ENCODE data around the gene RBFOX2.
A peak's percentile ranks its signal among the peaks of the same experiment; 100 is the strongest.
"Not testable (repeated sequence)": the region's sequence is repeated elsewhere in the genome, so short reads cannot be mapped to it uniquely, and the experiment has no call there.

RBFOX2 gene

DNA sequence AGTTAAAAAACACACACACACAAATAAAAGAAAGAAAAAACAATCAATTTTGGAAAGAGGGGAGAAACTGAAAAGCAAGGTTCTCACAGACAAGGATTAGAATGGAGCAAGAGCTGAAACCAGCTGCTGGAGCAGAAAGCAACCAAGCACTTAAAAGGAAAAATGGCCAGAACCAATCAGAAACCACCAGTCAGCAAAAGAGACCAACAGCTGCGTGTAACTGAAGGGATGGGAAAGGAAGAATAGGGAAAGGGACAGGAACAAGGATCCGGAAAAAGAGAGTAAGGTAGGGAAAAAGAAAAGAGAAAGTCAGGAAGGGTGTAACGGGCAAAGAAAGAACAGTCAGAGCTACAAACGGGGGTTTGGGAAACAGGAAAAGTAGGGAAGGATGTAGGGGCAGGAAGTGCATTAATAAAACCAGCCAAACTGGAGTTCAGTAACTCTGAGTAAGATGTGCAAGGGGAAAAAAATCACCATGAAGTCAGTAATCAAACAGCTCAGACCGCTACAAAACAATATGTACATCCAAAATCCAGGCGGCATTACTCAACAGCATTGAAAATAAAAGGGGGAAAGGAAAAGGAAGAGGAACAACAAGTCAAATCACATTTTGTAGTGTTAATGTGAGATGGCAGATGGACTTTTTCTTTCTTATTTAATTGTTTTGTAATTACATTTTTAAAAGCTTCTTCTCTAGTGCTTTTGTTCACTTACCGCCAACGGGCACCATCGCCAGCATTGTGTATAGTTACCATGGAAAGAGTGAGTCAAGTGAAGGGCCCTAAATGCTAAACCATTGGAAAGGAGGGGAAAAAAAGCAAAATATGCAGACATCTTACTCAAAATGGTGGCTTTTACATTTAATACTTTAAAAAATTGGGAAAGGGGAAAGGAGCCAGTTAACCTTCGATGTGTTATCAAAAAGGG lies 261.7 kb downstream of the RBFOX2 start:
- DNase-seq, result no peak

DNA sequence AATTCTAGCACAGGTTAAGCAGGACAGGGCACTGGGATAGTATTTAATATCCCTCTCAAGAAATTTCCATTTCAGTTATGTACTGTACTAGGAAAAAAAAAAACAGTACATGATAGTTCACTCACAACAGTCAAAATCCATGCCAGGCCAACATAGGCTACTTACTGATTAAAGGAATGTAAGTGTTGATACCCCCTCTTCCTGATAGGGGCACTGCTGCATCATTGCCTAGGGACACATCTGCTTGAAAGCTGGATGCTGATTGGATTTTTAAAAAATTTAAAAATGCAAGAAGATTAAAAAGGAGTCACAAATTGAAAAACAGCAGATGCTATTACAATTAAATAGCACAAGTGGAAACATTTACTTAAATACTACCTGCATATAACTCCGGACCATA lies 267.6 kb downstream of the RBFOX2 start:
- DNase-seq, result no peak

DNA sequence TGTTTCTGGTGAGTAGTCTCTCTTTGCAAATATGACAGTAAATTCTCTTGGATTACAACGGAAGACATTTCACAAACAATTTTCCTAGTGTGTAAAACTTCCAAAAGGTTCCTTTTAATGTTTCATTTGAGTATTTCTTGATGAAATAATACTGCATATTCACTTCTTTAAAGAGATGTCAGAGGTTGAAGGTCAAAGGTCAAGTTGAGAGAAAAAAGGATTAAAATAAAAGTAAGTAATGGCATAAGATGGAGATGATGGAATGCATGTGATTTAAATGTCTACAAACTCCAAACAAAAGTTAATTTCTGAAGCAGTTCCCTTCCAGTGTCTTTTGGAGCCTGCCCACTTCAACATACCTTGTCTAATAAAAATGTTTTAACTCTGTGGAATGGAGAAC lies 270.2 kb downstream of the RBFOX2 start:
- DNase-seq, result no peak

DNA sequence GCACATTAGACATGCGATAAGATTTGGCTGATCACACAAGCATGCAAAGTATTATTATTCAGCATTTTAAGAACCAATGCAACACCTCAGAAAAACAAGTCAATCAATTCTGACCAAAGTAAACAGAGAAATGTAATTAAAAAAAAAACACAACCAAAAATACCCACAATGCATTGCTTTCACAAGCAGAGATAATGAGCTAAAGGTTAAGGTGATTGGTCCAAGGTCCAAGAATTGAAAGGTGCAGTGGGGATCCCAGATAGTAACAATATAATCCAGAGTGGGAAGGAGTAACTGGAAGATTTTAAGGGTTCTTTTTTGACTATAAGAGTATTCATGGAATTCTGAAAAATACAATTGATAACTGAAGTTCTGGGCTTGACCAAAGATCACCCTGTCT lies 271.9 kb downstream of the RBFOX2 start:
- no peak for DNase-seq

DNA sequence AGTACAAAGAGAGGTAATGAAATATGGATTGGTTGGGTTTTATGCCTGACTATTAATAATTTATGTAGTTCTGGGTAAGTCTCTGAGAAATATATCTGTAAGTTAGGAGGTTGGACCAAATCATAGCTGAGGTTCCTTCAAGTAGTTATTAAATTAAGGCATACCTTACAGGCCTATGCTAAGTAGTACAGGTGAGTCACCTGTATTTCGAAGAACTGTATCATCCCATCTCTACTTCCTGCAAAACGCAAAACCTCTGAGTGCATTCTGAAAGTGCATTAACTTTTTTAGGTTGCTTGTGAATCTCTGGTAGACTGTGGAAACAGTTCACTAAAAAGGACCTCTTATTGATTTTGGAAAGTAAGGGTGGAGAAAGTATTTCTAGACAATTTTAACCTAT lies 273.9 kb downstream of the RBFOX2 start:
- DNase-seq, result no peak

DNA sequence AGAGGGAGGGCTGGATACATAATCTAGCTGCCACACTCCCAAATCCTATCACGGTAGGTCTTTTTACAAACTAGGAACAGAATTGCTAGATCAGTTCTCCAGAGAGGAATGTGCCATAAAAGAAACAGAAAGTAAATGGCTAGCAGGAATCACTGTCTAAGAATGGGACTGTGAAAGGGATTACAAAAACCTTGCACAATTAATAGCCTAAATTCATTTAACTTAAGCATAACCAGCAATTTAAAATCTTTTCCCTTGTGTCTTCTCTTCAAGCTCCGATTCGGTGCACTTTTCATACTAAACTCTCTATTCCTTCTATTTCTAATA lies 275.8 kb downstream of the RBFOX2 start:
- no peak for DNase-seq

DNA sequence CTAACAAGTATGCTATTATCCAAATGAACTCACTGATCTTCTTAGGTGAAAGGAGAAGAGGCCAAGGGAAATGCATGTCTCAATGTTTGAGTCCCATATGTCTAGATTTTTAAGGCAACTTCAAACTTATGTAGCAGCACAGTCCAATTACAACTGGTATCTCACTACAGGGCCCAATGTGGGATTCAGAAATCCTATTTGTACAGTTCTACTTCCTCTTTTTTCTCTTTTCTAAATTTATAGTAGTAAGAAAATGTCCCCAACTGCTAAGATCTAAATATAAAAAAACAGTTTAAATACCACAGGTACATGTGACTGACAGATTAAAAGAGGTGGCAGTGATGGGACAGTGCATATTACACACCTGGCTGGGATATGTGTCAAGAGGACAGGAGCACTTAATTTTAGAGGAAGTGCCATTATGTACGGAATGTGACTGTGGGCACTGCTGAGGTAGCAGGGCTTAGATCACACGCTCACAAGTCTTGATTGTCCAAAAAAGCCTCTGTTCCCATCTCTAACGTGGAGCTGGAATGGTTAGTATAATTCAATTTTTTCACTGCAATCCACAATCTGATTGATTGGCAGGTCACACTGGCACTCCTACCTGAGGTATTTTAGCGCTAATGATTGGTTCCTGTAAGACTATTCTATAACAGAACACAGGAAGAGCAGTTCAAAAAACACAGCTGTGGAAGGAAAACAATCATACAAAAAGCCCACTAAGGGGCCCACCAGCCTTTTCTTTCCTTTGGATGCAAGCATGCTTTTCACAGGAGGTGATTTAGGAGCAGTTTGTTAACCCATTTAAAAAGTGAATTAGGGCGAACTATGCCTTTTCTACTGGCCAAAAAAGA lies 276.4 kb downstream of the RBFOX2 start:
- DNase-seq, result no peak

DNA sequence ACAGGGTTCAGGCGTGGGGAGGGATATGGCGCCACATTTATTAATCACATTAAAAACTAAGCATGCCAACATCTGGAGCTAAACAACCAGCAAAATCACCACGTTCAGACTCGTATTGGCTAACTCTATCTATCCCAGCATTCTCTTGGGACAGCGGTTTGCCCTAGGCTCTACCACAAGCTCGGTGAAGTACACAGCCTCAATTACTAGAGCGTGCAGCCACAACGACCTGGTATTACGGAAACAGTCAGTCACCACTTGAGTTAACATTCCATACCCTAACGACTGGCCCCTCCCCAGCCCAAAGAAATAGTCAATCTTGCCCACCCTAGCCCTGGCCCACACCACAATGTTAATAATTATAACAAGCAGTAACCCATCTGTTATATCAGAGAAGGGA lies 278.8 kb downstream of the RBFOX2 start:
- DNase-seq, result peak; percentile 24

DNA sequence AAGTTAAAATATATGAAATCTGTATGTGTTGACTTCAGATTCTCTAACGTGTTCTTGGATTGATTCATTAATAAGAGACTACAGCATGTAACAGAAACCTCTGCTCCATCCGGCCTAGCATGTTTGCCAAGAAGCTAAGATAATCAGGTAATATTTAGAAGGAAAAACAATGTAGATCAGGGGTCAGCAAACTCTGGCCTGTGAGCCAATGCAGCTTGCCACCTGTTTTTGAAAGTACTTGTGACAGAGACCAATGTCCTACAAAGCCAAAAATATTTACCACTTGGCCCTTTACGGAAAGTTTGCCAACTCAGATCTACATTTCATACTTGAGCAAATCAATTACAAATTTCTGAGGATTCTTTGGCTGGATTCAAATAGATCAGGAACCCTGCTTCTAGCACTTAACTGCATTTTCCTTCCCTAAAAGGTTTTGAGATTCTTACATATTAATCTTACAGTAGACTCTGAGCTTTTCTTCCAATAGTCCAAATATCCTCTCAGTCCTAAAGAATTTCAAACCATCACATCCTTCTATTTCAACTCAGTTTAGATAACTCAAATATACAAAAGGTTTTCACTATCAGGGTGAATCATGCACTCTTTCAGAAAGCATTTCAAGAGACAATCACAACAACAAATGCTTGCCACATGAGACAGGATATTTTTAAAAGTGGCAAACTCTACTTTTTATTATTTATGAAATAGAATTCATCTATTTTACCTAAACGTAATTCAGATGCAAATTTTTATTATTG lies 281.5 kb downstream of the RBFOX2 start:
- DNase-seq, result peak; percentile 21

DNA sequence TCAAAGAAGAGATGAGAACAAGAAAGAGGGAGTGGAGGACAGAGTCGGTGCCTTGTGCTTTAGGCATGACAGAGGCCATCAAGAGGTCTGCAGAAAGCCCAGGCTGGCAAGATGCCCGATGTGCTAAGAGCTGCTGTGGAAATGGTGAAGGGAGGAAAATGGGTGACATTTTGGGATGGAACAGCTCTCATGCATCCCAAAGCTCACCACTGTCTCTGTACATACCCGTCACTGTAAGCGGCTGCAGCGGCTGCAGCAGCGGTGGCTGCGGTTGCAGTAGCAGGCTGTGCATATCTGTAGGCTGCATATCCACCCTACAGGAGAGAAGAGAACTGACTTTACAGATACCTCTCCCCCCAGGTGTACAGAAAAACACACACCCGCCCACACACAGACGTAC lies 282.4 kb downstream of the RBFOX2 start:
- no peak for DNase-seq

DNA sequence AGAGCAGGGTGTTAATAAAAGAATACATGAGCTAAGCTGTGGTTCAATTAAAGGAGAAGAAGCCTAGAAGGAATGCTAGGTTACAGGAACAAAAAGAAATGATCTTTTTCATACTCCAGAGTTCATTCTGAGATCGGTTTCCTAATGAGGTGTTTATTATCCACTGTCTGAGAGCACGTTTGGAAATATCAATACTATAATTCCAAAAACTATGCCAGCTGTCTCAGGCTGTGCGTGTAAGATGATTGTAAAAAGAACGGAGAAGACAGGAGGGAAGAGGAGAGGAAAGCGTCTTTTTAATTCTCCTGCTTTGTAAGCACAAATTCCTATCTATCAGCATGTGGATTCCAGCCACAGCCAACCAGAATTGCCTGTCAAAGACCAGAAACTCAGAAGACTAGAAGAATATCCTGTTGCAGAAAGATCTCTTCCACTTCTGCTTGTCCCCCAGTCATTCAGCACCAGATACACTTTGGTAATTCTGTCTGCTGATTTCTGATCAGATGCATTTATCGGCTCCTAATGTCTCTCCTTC lies 285.2 kb downstream of the RBFOX2 start:
- DNase-seq, result peak; percentile 32

DNA sequence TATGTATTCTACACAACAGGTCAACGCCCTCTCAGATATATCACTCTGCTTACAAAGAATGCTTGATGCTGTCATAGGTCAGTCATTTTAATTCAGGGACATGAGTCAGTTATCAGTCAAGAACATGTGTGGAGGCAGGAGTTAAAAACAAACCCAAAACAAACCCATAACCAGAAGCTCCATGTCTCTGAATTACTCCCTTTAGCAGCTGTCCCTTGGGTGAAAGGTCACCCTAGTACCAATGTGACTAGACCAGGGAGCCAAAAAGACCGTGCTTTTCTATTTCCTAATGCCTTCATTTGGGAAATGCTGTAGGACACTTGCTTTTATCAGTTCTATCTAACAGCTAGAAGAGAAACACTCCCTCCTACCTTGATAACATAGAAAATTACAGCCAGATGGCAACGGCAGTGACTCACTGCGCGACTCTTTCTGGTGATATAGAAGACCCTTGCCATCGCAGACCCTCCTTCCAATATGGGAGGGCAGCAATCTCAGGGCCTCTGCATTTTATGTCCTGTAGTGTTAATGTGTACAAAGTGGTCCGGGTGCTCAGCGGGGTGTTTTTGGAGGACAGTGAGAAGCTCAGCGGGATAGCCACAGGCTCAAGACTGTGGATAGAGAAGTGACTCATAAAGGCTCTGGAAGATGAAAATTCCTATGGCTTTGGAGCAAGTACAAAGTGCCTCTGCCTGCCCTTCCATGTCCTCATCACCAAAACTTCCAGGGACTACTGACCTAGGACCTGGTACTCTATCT lies 286.1 kb downstream of the RBFOX2 start:
- DNase-seq, result peak; percentile 89

DNA sequence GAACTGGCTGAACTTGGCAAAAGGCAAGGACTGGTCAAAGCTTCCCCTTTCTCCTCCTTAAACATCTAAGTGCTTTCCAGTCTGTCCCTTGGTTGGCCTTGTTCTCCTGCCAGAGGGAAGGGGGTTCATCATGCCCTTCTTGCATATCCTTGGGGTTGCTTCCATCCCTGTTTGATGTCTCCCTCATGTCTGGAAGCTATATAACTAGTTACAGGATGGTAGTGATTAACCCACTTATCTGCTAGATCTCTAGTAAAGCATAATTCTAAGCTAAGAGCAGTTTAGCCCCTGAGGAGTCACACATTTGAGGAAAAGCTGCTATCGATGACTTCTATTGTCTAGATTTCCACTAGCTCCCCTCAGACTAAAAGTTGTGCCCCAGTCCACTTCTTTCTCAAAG lies 288.0 kb downstream of the RBFOX2 start:
- no peak for DNase-seq

DNA sequence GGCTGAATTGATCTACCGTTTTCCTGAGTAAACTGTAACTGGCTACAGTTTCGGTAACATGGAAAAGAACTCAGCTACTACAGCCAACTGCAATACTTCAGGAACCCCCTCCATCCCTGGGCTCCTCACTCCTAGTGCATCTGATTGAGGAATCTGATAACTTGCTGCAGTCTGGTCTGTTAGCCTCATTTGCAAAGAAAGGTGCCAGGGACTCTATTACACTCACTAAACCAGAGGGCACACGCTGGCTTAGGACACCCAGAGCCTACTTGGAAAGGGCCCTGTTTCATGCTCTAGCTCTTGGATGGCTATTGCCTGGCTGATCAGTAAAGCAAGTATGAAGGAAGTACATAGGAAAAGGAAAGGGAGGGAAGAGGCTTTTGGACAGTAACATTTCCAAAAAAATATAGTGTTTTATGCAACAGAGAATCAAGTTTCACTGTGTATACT lies 288.7 kb downstream of the RBFOX2 start:
- DNase-seq, result no peak

DNA sequence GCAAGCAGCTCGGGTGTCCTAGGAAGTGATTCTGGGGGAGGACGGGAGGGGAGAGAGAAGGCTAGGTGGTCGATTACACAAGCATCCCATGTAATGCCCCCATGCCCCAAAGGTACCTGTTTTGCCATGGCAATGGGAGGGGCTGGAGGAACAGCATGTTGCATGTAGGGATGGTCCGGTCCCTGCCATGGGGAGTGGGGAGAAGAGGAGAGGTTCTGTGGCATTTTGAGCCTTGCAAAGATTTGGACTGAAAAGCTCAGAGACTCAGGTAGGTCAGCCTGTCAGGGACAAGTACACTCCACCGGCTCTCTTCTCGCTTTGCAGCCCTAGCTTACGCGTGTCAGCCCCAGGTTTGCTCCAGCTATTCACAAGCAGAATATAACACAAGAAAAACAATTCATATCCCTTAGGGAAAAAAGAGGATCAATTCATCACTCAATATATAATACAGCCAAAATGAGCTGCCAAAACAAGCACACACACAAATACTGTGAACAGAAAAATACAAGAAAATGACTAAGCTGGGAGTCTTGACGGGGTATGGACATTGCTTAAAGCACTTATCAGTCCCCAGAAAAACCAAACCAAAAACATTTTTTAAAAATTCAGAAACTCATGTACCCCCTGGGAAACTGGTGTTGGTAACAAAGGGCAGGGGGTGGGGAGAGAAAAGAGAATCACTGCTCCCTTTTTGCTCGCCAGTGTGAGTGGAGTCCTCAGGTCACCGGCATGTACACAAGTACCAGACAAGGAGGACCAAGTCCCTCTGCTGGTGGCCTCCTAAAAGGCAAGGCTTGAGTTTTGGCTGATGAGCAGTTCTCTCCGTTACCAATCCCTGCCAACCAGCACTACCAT lies 289.3 kb downstream of the RBFOX2 start:
- DNase-seq, result peak; percentile 18

DNA sequence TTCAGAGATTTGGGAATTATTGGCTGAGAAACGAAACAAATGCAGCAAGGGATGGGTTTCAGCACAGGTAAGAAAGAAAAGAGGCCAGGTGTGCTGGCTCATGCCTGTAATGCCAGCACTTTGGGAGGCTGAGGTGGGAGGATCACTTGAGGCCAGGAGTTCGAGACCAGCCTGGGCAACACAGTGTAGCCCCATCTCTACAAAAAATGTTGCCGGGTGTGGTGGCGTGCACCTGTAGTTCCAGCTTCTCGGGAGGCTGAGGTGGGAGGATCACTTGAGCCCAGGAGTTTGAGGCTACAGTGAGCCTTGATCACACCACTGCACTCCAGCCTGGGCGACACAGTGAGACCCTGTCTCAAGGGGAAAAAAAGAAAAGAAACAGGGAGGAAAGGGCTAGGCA lies 290.7 kb downstream of the RBFOX2 start:
- DNase-seq, result not testable (repeated sequence)

DNA sequence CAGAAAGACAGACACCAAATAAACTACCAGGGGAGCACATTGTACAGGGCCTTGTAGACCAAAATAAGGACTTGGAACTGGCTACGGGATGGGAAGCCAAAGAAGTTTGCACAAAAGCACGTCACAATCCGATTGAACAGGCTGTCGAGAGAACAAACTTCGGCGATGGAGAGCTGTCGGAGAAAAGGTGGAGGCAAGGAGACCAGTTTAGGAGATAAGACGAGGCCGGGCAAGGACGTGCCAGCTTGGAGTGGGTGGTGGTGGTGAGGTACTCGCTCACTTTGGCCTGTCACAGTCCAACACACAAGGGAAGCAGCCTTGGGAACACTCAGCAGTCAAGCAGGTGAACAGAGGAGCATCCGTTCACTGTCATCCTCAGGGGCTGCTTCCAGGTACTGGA lies 291.9 kb downstream of the RBFOX2 start:
- no peak for DNase-seq

DNA sequence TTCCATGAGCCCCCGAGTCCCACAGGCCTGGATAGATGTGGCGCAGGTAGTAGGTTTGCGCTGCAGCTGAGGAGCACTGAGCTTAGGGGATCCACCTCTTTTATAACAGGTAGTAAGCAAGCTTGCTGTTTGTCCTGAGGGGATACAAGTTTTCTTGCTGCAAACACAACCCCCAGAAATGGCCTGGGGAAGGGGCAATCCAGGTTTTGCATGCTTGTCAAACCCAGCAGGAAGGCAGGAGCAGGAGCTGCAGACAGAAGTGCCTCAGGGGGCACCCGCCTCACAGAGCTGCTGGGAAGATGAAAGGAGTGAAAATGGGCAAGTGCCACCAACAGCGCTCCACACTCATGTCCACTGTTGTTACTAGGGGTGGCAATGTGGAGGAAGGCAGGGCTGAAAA lies 292.5 kb downstream of the RBFOX2 start:
- no peak for DNase-seq

DNA sequence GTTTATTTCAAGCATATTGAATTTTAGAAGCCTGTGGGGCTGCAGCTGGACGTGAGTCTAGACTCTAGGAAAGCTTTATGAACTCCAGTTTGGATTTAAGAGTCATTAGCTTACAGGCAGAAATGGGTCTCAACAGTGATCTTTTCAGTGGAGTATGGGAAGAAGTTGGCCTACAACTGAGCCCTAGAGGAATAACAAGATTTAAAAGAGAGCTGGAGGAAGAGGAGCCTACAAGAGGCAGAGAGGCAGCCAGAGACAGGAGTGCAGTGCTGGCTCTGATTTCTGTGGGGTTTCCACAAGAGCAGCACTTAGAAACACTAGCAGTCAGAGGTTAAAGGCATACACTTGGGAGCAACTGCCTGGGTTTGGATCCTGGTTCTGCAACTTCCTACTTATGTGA lies 293.1 kb downstream of the RBFOX2 start:
- no peak for DNase-seq

DNA sequence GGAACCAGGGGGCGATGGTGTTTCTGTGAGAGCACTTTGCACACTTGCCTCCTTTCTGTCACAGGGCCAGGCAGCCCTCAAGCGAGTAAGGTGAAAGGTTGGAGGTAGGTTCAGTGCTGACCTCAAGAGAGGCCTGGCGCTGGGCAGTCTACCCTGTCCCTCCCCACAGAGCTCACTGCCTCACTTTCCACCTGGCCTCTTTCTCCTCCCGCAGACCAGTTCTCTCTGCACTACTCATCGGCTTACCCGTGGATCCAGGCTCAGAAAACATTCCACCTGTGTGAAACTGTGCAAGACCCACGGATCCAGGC lies 294.2 kb downstream of the RBFOX2 start:
- DNase-seq, result no peak

DNA sequence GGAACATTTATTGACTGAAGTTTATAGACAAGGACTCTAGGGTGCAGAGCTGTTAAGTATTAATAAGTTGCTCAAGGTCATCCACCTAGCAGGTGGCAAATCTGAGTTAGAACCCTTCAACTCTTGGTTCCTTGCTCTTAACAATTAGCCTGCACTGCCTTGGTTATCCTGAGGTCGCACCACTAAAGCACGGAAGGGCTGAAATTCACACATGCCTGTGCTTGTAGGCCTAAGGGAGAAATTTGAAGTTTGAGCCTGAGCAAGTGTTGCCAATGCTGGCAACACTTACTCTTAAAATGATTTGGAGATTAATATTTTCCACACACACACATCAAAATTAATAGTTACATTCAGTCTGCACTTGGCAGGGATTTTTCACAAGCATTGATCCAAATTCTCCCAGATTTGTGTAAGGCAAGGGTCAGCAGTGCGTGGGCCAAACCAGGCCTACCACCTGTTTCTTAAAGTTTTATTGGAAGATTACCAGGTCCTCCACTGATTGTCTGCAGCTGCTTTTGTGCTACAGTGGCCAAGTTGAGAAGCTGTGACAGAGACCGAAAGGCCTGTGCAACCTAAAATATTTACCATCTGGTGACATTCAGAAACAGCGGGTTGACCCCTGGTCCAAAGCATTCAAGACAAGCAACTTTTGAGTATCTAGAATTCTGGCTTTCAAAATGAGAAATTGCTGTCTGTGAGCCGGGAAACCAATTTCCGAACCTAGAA lies 294.7 kb downstream of the RBFOX2 start:
- DNase-seq, result no peak

Data from EL (cell line).